Upper lobe of left lung (tissue), 4 donors: Measurements from ENCODE around the gene HSDL1.

ENCODE experiments used
- CTCF ChIP-seq, 6 experiments: fragments of 450-650 bp in 4 of 6; fragments of 200-600 bp in 2 of 6; sonication (generic) in 2 of 6; IDR thresholded peaks; one replicate each; pipeline ENCODE4 v1.5.1; 2016 to 2019; ENCODE audit warnings: antibody characterized with exemption in 6 of 6
- EP300 ChIP-seq, 4 donors: sonication (generic); formaldehyde crosslinking; IDR thresholded peaks; one replicate each; pipeline ENCODE4 v1.5.1; 2017; ENCODE audit warnings: antibody characterized with exemption in 4 of 4, control low read depth in 2 of 4
- POLR2AphosphoS5 ChIP-seq, 2 donors: sonication (generic); formaldehyde crosslinking; IDR thresholded peaks; one replicate each; pipeline ENCODE4 v1.5.1; 2017; ENCODE audit warnings: antibody characterized with exemption in 2 of 2

DNA sequence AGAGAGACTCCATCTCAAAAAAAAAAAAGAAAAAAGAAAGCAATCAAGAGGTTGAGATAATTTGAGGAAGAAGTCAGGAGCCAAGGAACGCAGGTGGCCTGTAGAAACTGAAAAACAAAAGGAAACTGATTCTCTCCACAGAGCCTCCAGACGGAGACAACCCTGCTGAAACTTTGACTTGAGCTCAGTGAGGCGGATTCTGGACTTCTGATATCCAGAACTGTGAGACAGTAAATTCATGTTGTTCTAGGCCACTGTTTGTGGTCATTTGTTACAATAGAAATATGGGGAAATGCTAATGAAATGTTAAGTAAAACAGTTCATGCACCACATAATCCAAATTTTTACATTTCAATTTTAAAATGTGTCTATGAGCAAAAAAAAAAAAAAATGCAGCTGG is 33.5 kb downstream of the HSDL1 start:
- TF ChIP-seq CTCF (IDR thresholded peaks at IDR 0.05) (no peak), POLR2AphosphoS5 (IDR thresholded peaks at IDR 0.05) (no peak), EP300 (IDR thresholded peaks at IDR 0.05) (no peak)
